ENCODE results near the gene B4GALT2. TPM values are rescaled to one million over a fixed set of nuclear protein-coding genes. Genes with fewer than 3 reads are reported as not detected.

Gene B4GALT2
- total RNA-seq, 4 donors from 2014 or later = 21.4 to 51.4 (median 41.0) TPM

GRCh38 chr1:43980255-43981134 is 1.5 kb downstream of the B4GALT2 start:
- Histone ChIP-seq H3K27ac (peak overlapping the region; percentile 65), H3K36me3 (peaks cover 22% of the 10 kb centered on the region), H3K9me3 (no peaks in the 10 kb centered on the region), H3K4me3 (peak overlapping the region; percentile 85), H3K27me3 (no peaks in the 10 kb centered on the region), H3K4me1 (peaks cover 54% of the 10 kb centered on the region)
- no peak for TF ChIP-seq POLR2A (IDR thresholded peaks at IDR 0.05)
- TF ChIP-seq CTCF (IDR thresholded peaks at IDR 0.05) = no peak
- TF ChIP-seq EP300 (IDR thresholded peaks at IDR 0.05) = no peak
- no peak for TF ChIP-seq POLR2AphosphoS5 (IDR thresholded peaks at IDR 0.05)
- DNase-seq (ENCODE audit: low spot score in 2 of 2) = no peak
- WGBS = 34% methylated on average over 11 of the region's 13 CpGs

- no peak overlapping the region for H3K27ac ChIP-seq
- no peaks in the 10 kb centered on the region for H3K9me3 ChIP-seq
- peaks cover 29% of the 10 kb centered on the region for H3K36me3 ChIP-seq
- WGBS = 70% methylated on average over 2 of the region's 20 CpGs
- H3K4me1 ChIP-seq = peaks cover 48% of the 10 kb centered on the region
- no peak overlapping the region for H3K4me3 ChIP-seq
- no peaks in the 10 kb centered on the region for H3K27me3 ChIP-seq
- peak in 1 of 2 donors; percentile 79 for DNase-seq (ENCODE audit: low spot score in 2 of 2)
- no peak for TF ChIP-seq CTCF (IDR thresholded peaks at IDR 0.05)
- TF ChIP-seq POLR2AphosphoS5 (IDR thresholded peaks at IDR 0.05) = no peak
- no peak for TF ChIP-seq POLR2A (IDR thresholded peaks at IDR 0.05)
- TF ChIP-seq EP300 (IDR thresholded peaks at IDR 0.05) = no peak
These were observed 2.1 kb downstream of the B4GALT2 start for GRCh38 chr1:43981135-43981491.

GRCh38 chr1:43981636-43982035 is 2.6 kb downstream of the B4GALT2 start:
- no peak for DNase-seq (ENCODE audit: low spot score in 2 of 2)
- H3K27me3 ChIP-seq = no peaks in the 10 kb centered on the region
- TF ChIP-seq EP300 (IDR thresholded peaks at IDR 0.05) (no peak), POLR2A (IDR thresholded peaks at IDR 0.05) (no peak), CTCF (IDR thresholded peaks at IDR 0.05) (no peak), POLR2AphosphoS5 (IDR thresholded peaks at IDR 0.05) (no peak)
- H3K4me1 ChIP-seq = peaks cover 43% of the 10 kb centered on the region
- H3K9me3 ChIP-seq = no peaks in the 10 kb centered on the region
- no peak overlapping the region for H3K4me3 ChIP-seq
- 93% methylated on average over 15 of the region's 20 CpGs for WGBS
- peaks cover 29% of the 10 kb centered on the region for H3K36me3 ChIP-seq
- no peak overlapping the region for H3K27ac ChIP-seq

GRCh38 chr1:43982241-43982640 is 3.2 kb downstream of the B4GALT2 start:
- Histone ChIP-seq H3K27ac (no peak overlapping the region), H3K9me3 (no peaks in the 10 kb centered on the region), H3K27me3 (no peaks in the 10 kb centered on the region), H3K4me3 (no peak overlapping the region), H3K4me1 (peaks cover 37% of the 10 kb centered on the region), H3K36me3 (peaks cover 25% of the 10 kb centered on the region)
- WGBS = 93% methylated on average over 5 of the region's 8 CpGs
- no peak for TF ChIP-seq POLR2AphosphoS5 (IDR thresholded peaks at IDR 0.05)
- TF ChIP-seq EP300 (IDR thresholded peaks at IDR 0.05) = no peak
- no peak for DNase-seq (ENCODE audit: low spot score in 2 of 2)

GRCh38 chr1:43982808-43983207 is 3.8 kb downstream of the B4GALT2 start:
- no peaks in the 10 kb centered on the region for H3K9me3 ChIP-seq
- no peak overlapping the region for H3K27ac ChIP-seq
- H3K36me3 ChIP-seq = peaks cover 23% of the 10 kb centered on the region
- no peak overlapping the region for H3K4me3 ChIP-seq
- no peak for DNase-seq (ENCODE audit: low spot score in 2 of 2)
- peaks cover 31% of the 10 kb centered on the region for H3K4me1 ChIP-seq
- no peaks in the 10 kb centered on the region for H3K27me3 ChIP-seq
- 82% methylated on average over 15 of the region's 15 CpGs for WGBS
- TF ChIP-seq POLR2A (IDR thresholded peaks at IDR 0.05) = no peak
- no peak for TF ChIP-seq POLR2AphosphoS5 (IDR thresholded peaks at IDR 0.05)
- no peak for TF ChIP-seq EP300 (IDR thresholded peaks at IDR 0.05)
- no peak for TF ChIP-seq CTCF (IDR thresholded peaks at IDR 0.05)
